Effector memory CD4-positive, alpha-beta T cell (primary cell): ENCODE results near the gene LARP4.

Source experiments
- DNase-seq, 3 donors: peaks; one replicate each; pipeline ENCODE4 v3.0.0-alpha.2; 2020
- H3K27ac ChIP-seq: 2 replicates; pipeline ENCODE4 v1.7.0; 2013; ENCODE audit warnings: mild to moderate bottlenecking, low read length, moderate library complexity; ENCODE audit not compliant: insufficient read depth, poor library complexity, severe bottlenecking
- H3K27me3 ChIP-seq: replicated peaks from 2 replicates; pipeline ENCODE4 v1.7.0; 2013; ENCODE audit warnings: mild to moderate bottlenecking, low read length; ENCODE audit not compliant: insufficient read depth, control insufficient read depth, poor library complexity, severe bottlenecking
- H3K36me3 ChIP-seq: 2 replicates; pipeline ENCODE4 v1.7.0; 2013; ENCODE audit warnings: mild to moderate bottlenecking, low read length, moderate library complexity; ENCODE audit not compliant: control insufficient read depth, insufficient read depth
- H3K4me1 ChIP-seq: 2 replicates; pipeline ENCODE4 v1.7.0; 2013; ENCODE audit warnings: low read length, mild to moderate bottlenecking; ENCODE audit not compliant: control insufficient read depth, insufficient read depth, poor library complexity, severe bottlenecking
- H3K4me3 ChIP-seq: 2 replicates; pipeline ENCODE4 v1.7.0; 2013; ENCODE audit warnings: low read length, low read depth, mild to moderate bottlenecking; ENCODE audit not compliant: insufficient read depth, poor library complexity, severe bottlenecking
- H3K9me3 ChIP-seq: 2 replicates; pipeline ENCODE4 v1.7.0; 2013; ENCODE audit warnings: mild to moderate bottlenecking, low read length, moderate library complexity; ENCODE audit not compliant: control insufficient read depth

Gene LARP4

GRCh38 chr12:50507474-50507838 lies 106.8 kb downstream of the LARP4 start:
- H3K27ac ChIP-seq = no peak overlapping the region
- no peak for DNase-seq
- H3K4me3 ChIP-seq = peak overlapping the region; percentile 3
- peaks cover 40% of the 10 kb centered on the region for H3K4me1 ChIP-seq
- H3K9me3 ChIP-seq = no peaks in the 10 kb centered on the region
- no peaks in the 10 kb centered on the region for H3K27me3 ChIP-seq
- no peaks in the 10 kb centered on the region for H3K36me3 ChIP-seq

GRCh38 chr12:50507930-50508329 lies 107.2 kb downstream of the LARP4 start:
- peak overlapping the region; percentile 1 for H3K4me3 ChIP-seq

GRCh38 chr12:50508414-50508813 lies 107.7 kb downstream of the LARP4 start:
- H3K36me3 ChIP-seq = no peaks in the 10 kb centered on the region
- no peak for DNase-seq
- no peaks in the 10 kb centered on the region for H3K27me3 ChIP-seq
- peaks cover 41% of the 10 kb centered on the region for H3K4me1 ChIP-seq
- no peaks in the 10 kb centered on the region for H3K9me3 ChIP-seq
- no peak overlapping the region for H3K27ac ChIP-seq
- H3K4me3 ChIP-seq = no peak overlapping the region

More at GRCh38 chr12:50507930-50508329, 107.2 kb downstream of the LARP4 start:
- no peaks in the 10 kb centered on the region for H3K36me3 ChIP-seq
- no peaks in the 10 kb centered on the region for H3K27me3 ChIP-seq
- H3K27ac ChIP-seq = no peak overlapping the region
- H3K4me1 ChIP-seq = peaks cover 40% of the 10 kb centered on the region
- H3K9me3 ChIP-seq = no peaks in the 10 kb centered on the region
- DNase-seq = no peak

GRCh38 chr12:50508970-50509663 lies 108.4 kb downstream of the LARP4 start:
- peak overlapping the region; percentile 10 for H3K4me3 ChIP-seq
- H3K27me3 ChIP-seq = no peaks in the 10 kb centered on the region
- no peak overlapping the region for H3K27ac ChIP-seq
- no peak for DNase-seq
- no peaks in the 10 kb centered on the region for H3K36me3 ChIP-seq
- no peaks in the 10 kb centered on the region for H3K9me3 ChIP-seq
- H3K4me1 ChIP-seq = peaks cover 47% of the 10 kb centered on the region

GRCh38 chr12:50514526-50515276 lies 114.0 kb downstream of the LARP4 start:
- no peak for DNase-seq
- no peaks in the 10 kb centered on the region for H3K36me3 ChIP-seq
- H3K27ac ChIP-seq = peak overlapping the region; percentile 40
- H3K9me3 ChIP-seq = no peaks in the 10 kb centered on the region
- peak overlapping the region; percentile 8 for H3K4me3 ChIP-seq
- peaks cover 56% of the 10 kb centered on the region for H3K4me1 ChIP-seq
- no peaks in the 10 kb centered on the region for H3K27me3 ChIP-seq

- H3K4me1 ChIP-seq = peaks cover 60% of the 10 kb centered on the region
- no peaks in the 10 kb centered on the region for H3K36me3 ChIP-seq
- no peak overlapping the region for H3K27ac ChIP-seq
- H3K27me3 ChIP-seq = no peaks in the 10 kb centered on the region
- no peaks in the 10 kb centered on the region for H3K9me3 ChIP-seq
- no peak overlapping the region for H3K4me3 ChIP-seq
- DNase-seq = no peak
Observed at GRCh38 chr12:50515587-50515986, 114.9 kb downstream of the LARP4 start.

- Histone ChIP-seq H3K36me3 (no peaks in the 10 kb centered on the region), H3K27me3 (no peaks in the 10 kb centered on the region), H3K4me1 (peaks cover 63% of the 10 kb centered on the region), H3K27ac (peak overlapping the region; percentile 11), H3K9me3 (no peaks in the 10 kb centered on the region), H3K4me3 (no peak overlapping the region)
- no peak for DNase-seq
Observed at GRCh38 chr12:50517421-50518048, 116.8 kb downstream of the LARP4 start.

GRCh38 chr12:50518090-50518489 lies 117.4 kb downstream of the LARP4 start:
- Histone ChIP-seq H3K27ac (peak overlapping the region; percentile 11), H3K36me3 (no peaks in the 10 kb centered on the region), H3K4me3 (no peak overlapping the region), H3K27me3 (no peaks in the 10 kb centered on the region), H3K9me3 (no peaks in the 10 kb centered on the region), H3K4me1 (peaks cover 63% of the 10 kb centered on the region)
- DNase-seq = no peak

GRCh38 chr12:50519353-50519752 lies 118.7 kb downstream of the LARP4 start:
- Histone ChIP-seq H3K9me3 (no peaks in the 10 kb centered on the region), H3K4me1 (peaks cover 54% of the 10 kb centered on the region), H3K4me3 (no peak overlapping the region), H3K36me3 (no peaks in the 10 kb centered on the region), H3K27me3 (no peaks in the 10 kb centered on the region), H3K27ac (no peak overlapping the region)
- DNase-seq = no peak
